Heart left ventricle (tissue), 16 donors: Measurements from ENCODE around the gene DENND6B. TPM values are rescaled to one million over a fixed set of nuclear protein-coding genes. Genes with fewer than 3 reads are reported as not detected.

Experiments used
- ATAC-seq, 4 donors: fragments of 200-7000 bp; cut with Tn5 transposase; one replicate each; pipeline ENCODE4 v1.9.1; 2020 to 2022; ENCODE audit warnings: moderate library complexity in 4 of 4, mild to moderate bottlenecking in 3 of 4, moderate number of reproducible peaks in 1 of 4
- DNase-seq, 5 donors: peaks; one replicate each; pipeline ENCODE4 v3.0.0-alpha.2; 2020
- H3K27ac ChIP-seq, 12 donors: fragments of 200-600 bp; sonication (generic) in 4 of 12; one replicate each; pipeline versions ENCODE4 v1.5.0 to v1.8.0; 2016 to 2022; ENCODE audit warnings: mild to moderate bottlenecking in 2 of 12
- H3K27me3 ChIP-seq, 9 donors: fragments of 200-600 bp; sonication (generic) in 2 of 9; one replicate each; pipeline versions ENCODE4 v1.5.1 to v1.8.0; 2016 to 2022; ENCODE audit warnings: mild to moderate bottlenecking in 3 of 9
- H3K36me3 ChIP-seq, 9 donors: fragments of 200-600 bp; sonication (generic) in 2 of 9; one replicate each; pipeline versions ENCODE4 v1.5.0 to v1.8.0; 2018 to 2022; ENCODE audit warnings: mild to moderate bottlenecking in 2 of 9
- H3K4me1 ChIP-seq, 12 donors: fragments of 200-600 bp; sonication (generic) in 4 of 12; one replicate each; pipeline versions ENCODE4 v1.5.0 to v1.8.0; 2016 to 2022; ENCODE audit warnings: mild to moderate bottlenecking in 3 of 12
- H3K4me3 ChIP-seq, 12 donors: fragments of 200-600 bp; sonication (generic) in 4 of 12; one replicate each; pipeline versions ENCODE4 v1.5.0 to v1.8.0; 2017 to 2022; ENCODE audit warnings: mild to moderate bottlenecking in 9 of 12, moderate library complexity in 4 of 12
- H3K9me3 ChIP-seq, 12 donors: fragments of 200-600 bp; sonication (generic) in 4 of 12; one replicate each; pipeline versions ENCODE4 v1.5.0 to v1.8.0; 2016 to 2022; ENCODE audit warnings: mild to moderate bottlenecking in 1 of 12
- CTCF ChIP-seq, 12 donors: fragments of 200-600 bp; sonication (generic) in 4 of 12; IDR thresholded peaks; one replicate each; pipeline versions ENCODE4 v1.5.0 to v1.8.0; 2018 to 2022; ENCODE audit warnings: antibody characterized with exemption in 12 of 12, mild to moderate bottlenecking in 5 of 12
- POLR2A ChIP-seq, 2 donors: fragments of 450-650 bp; IDR thresholded peaks; one replicate each; pipeline ENCODE4 v1.6.1; 2017; ENCODE audit warnings: antibody characterized with exemption in 2 of 2, mild to moderate bottlenecking in 2 of 2, moderate library complexity in 2 of 2
- WGBS, 4 donors: extraction: QIAGEN DNeasy Blood & Tissue Kit in 2 of 4; methylation state at CpG; one replicate each; pipeline versions ENCODE4 v1.1.5 to v1.1.7; 2013 to 2018; 5-methylcytosine and 5-hydroxymethylcytosine counted together
- intact Hi-C, 10 donors: fragments of 100-400 bp; cut with DNase I; formaldehyde crosslinking; loops; one replicate each; pipeline versions ENCODE4 v1.11.1 to v1.14.2; 2022
- polyA plus RNA-seq, 2 donors: library from polyadenylated mRNA; stranded (reverse); fragments of 200-250 nt; gene quantifications; one replicate each; pipeline ENCODE4 v1.2.3, GENCODE V29; 2013
- total RNA-seq, 9 donors: library from RNA; depleted of rRNA in 2 of 9; stranded (reverse); fragments of >200 nt in 2 of 9; fragmentation: NEBNext Ultra II Directional in 3 of 9; extraction: Animal tissue kit (Norgen Biotek cat#: 25700) in 3 of 9; gene quantifications; one replicate each; pipeline versions ENCODE4 v1.1.0 to v1.2.4, GENCODE V29; 2016 to 2023
- donor health status: ischemic (EF 13 %, LVEDD 7.1; RV severe dilation, severe dysfunction).
- donor health status: healthy with polysubstance abuse.
- donor health status: DM: no; HTN: yes; CAD: no.
- donor health status: DM: no; HTN: no; CAD: no.
- donor health status: ischemic (EF 25% LVEDD 6.9; RV normal size, moderate dysfunction).
- donor health status: ischemic (EF 25% LVEDD 5.7; RV mildly dilated, moderate dysfunction).
- donor health status: healthy.
- donor health status: DM: yes; HTN: yes; CAD: no.
- donor health status: ischemic (EF 35%, LVEDD 5.7; RV mildly dilated, moderate dysfunction).
- donor health status: nonischemic (EF 11% LVEDD 7.7; RV severe dilation, severe dysfunction).
- donor health status: DM: yes; HTN: yes; CAD: no.
- donor health status: PGD.
- donor health status: ischemic (EF 29% LVEDD 5.4; RV normal size, mild dysfunction).
- donor health status: nonischemic (EF 23%, LVEDD 6.1; RV moderate dilation, normal function).

DENND6B gene
- total and polyA plus RNA-seq, 11 donors = 1.0 to 3.2 (median 1.5) TPM

GRCh38 chr22:50299785-50300619 is 26.8 kb downstream of the DENND6B start:
- peaks cover 21 to 98% (median 83%) of the 10 kb centered on the region in 12 donors for H3K4me1 ChIP-seq
- peak overlapping the region in 11 of 12 donors; percentile 24 to 79 (median 70) for H3K27ac ChIP-seq
- intact Hi-C loops = no loop called here
- ATAC-seq = peak in 1 of 4 donors; percentile 4
- no peaks in the 10 kb centered on the region for H3K27me3 ChIP-seq
- peak overlapping the region in 11 of 12 donors; percentile 14 to 56 (median 50) for H3K4me3 ChIP-seq
- DNase-seq = no peak
- H3K9me3 ChIP-seq = no peaks in the 10 kb centered on the region
- no peaks in the 10 kb centered on the region for H3K36me3 ChIP-seq
- TF ChIP-seq POLR2A (IDR thresholded peaks at IDR 0.05) = no peak
- TF ChIP-seq CTCF (IDR thresholded peaks at IDR 0.05) = no peak
- 35 to 55% (median 40%) methylated on average over 30 to 93 of the region's 93 CpGs for WGBS, 4 donors

- TF ChIP-seq CTCF (IDR thresholded peaks at IDR 0.05) (peak in 1 of 12 donors; percentile 29), POLR2A (IDR thresholded peaks at IDR 0.05) (no peak)
- Histone ChIP-seq H3K4me1 (peaks cover 19 to 98% (median 82%) of the 10 kb centered on the region in 12 donors), H3K27ac (peak overlapping the region in 11 of 12 donors; percentile 24 to 79 (median 70)), H3K27me3 (no peaks in the 10 kb centered on the region), H3K36me3 (no peaks in the 10 kb centered on the region), H3K4me3 (peak overlapping the region in 11 of 12 donors; percentile 14 to 56 (median 50)), H3K9me3 (no peaks in the 10 kb centered on the region)
- 35 to 45% (median 42%) methylated on average over 30 to 59 of the region's 59 CpGs for WGBS, 4 donors
- DNase-seq = peak in 1 of 5 donors; percentile 72
- ATAC-seq = peak in 1 of 4 donors; percentile 38
- intact Hi-C loops = no loop called here
These were observed 27.7 kb downstream of the DENND6B start for GRCh38 chr22:50298937-50299784.

GRCh38 chr22:50298266-50298637 is 28.6 kb downstream of the DENND6B start:
- 77 to 97% (median 84%) methylated on average over 4 of the region's 4 CpGs for WGBS, 4 donors
- no peak for TF ChIP-seq CTCF (IDR thresholded peaks at IDR 0.05)
- TF ChIP-seq POLR2A (IDR thresholded peaks at IDR 0.05) = no peak
- no peak for DNase-seq
- no peaks in the 10 kb centered on the region for H3K9me3 ChIP-seq
- H3K4me3 ChIP-seq = no peak overlapping the region
- intact Hi-C loops = no loop called here
- ATAC-seq = no peak
- H3K4me1 ChIP-seq = peaks cover 10 to 98% (median 82%) of the 10 kb centered on the region in 12 donors
- H3K27me3 ChIP-seq = no peaks in the 10 kb centered on the region
- H3K27ac ChIP-seq = peak overlapping the region in 2 of 12 donors; percentile 60 to 74
- H3K36me3 ChIP-seq = no peaks in the 10 kb centered on the region
